Omental fat pad (tissue), 4 donors: ENCODE data around the gene HRAS. TPM values are rescaled to one million over a fixed set of nuclear protein-coding genes. Genes with fewer than 3 reads are reported as not detected.
"Not testable (repeated sequence)": the region's sequence is repeated elsewhere in the genome, so short reads cannot be mapped to it uniquely, and the experiment has no call there.

Experiments
- ATAC-seq: fragments of 150-250 bp; one replicate; pipeline ENCODE4 v1.9.1; 2016; ENCODE audit warnings: mild to moderate bottlenecking, moderate library complexity; ENCODE audit not compliant: low FRiP score
- DNase-seq: peaks from one replicate; pipeline ENCODE4 v3.0.0-alpha.2; 2019; ENCODE audit warnings: low spot score
- CTCF ChIP-seq, 3 donors: fragments of 450-650 bp; IDR thresholded peaks; one replicate each; pipeline ENCODE4 v1.5.1; 2016 to 2017; ENCODE audit warnings: antibody characterized with exemption in 3 of 3, mild to moderate bottlenecking in 3 of 3, moderate library complexity in 2 of 3
- total RNA-seq, 4 donors: library from RNA; depleted of rRNA; stranded (reverse); fragments of >200 nt; gene quantifications; one replicate each; pipeline ENCODE4 v1.1.0, GENCODE V29; 2016

HRAS gene
- total RNA-seq, 4 donors from 2014 or later, result 30.1 to 44.9 (median 35.0) TPM

- no peak for TF ChIP-seq CTCF (IDR thresholded peaks at IDR 0.05)
- no peak for ATAC-seq
These were observed 14.8 kb downstream of the HRAS start for GRCh38 chr11:520428-521176.

GRCh38 chr11:518463-519202, 16.7 kb downstream of the HRAS start:
- ATAC-seq (peak; percentile 100), DNase-seq (peak; percentile 78)
- peak in 2 of 3 donors; percentile 95 to 100 for TF ChIP-seq CTCF (IDR thresholded peaks at IDR 0.05)

More at GRCh38 chr11:520428-521176, 14.8 kb downstream of the HRAS start:
- no peak for DNase-seq

GRCh38 chr11:516918-517685, 18.3 kb downstream of the HRAS start:
- not testable (repeated sequence) for DNase-seq, ATAC-seq

GRCh38 chr11:516400-516799, 19.0 kb downstream of the HRAS start:
- no peak for DNase-seq
- no peak for TF ChIP-seq CTCF (IDR thresholded peaks at IDR 0.05)
- no peak for ATAC-seq

GRCh38 chr11:515131-515530, 20.2 kb downstream of the HRAS start:
- no peak for ATAC-seq
- no peak for TF ChIP-seq CTCF (IDR thresholded peaks at IDR 0.05)
- no peak for DNase-seq

- ATAC-seq, result no peak
- no peak for TF ChIP-seq CTCF (IDR thresholded peaks at IDR 0.05)
These were observed 20.8 kb downstream of the HRAS start for GRCh38 chr11:514606-515005.

More at GRCh38 chr11:514606-515005, 20.8 kb downstream of the HRAS start:
- no peak for DNase-seq
